ENCODE data around the gene ATP10D. TPM values are rescaled to one million over a fixed set of nuclear protein-coding genes. Genes with fewer than 3 reads are reported as not detected.
A peak's percentile ranks its signal among the peaks of the same experiment; 100 is the strongest.

The ATP10D gene
- 14.9 and 16.2 TPM in 2 replicates for total RNA-seq

DNA sequence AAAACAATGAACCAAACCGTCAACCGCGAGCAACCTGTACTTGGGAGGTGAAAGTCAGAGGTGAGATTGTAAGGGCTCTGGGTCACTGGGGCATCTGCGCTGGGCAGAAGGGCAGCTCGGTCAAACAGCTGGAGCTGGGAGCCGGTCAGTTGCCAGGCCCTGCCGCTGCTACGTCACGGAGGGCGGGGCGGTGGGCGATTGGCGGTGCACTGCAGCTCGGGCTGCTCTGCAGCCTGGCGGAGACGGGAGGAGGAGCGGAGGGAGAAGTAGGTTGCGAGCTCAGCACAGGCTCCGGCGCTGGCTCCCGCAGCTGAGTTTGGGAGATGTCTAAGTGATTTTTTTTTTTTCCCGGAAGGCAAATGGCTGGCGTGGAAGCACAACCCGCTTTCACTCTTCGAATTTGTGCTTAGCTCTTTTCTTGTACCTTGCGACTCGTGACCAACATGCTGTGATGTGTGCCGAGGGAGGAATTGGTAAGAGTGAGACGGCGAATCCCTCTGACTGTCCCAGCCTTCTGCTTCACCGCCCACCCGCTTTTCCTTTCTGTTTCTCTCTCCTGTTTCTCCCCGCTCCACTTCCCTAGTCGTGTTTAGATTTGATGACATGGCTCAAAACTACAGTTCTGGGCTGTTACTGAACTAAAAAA is at the start of gene ATP10D:
Gene ATP10D, plus strand, starts transcription at position 229 of the 646 bp plus-strand sequence. CDS start 27,266 bp downstream, outside the sequence.
- no peak for DNase-seq (ENCODE audit: extremely low read depth, low read depth, low spot score)

DNA sequence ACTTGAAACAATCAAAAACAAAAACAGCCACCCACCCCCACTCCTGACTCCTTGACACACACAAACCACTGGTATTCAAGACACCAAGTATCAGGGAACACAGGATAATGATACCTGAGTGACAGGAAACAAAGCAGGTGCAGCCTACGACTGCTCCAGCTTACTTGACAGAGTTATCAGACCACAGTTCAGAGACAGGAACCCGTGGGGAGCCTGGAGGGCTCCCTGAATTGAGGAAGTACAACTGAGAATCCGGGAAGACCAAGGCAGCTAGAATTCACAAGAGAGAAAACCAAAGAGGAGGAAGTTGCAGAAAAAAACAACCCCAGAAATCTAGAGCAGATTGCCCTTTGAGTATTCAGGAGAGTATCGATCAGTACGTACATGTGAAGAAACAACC is 42.1 kb upstream of the ATP10D start:
- no peak for DNase-seq (ENCODE audit: extremely low read depth, low read depth, low spot score)

DNA sequence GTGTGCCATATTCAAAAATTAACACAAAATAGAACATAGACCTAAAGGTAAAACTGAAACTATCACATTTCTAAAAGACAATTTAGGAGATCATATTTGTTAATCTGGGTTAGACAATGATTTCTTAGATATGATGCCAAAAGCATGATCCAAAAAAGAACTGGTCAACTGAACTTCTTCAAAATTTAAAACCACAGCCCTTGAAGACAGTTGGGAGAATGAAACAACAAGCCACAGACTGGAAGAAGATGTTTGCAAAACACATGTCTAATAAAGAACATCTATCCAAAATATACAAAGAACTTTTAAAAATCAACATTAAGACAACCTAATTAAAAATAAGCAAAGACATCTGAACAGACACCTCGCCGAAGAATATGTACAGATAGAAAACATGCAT is 41.0 kb upstream of the ATP10D start:
- no peak for DNase-seq (ENCODE audit: extremely low read depth, low read depth, low spot score)

DNA sequence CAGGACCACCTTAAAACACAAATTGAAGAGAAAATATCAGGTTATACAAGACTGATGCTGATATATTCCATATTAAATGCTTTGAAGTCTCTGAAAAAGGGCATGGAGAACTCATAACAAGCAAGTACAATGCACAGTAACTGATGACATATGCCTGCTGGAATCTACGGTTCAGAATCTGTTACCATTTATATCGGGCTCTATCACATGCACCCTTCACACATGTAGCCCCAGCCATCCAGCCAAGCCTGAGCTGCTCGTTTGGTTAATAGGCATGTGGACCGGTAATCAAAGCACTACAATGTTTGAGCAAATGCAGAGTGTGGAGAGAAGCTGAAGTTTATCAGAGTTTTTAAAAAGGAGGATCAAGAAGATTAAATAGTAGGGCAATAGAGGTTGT is 33.4 kb upstream of the ATP10D start:
- DNase-seq (ENCODE audit: extremely low read depth, low read depth, low spot score) = no peak

DNA sequence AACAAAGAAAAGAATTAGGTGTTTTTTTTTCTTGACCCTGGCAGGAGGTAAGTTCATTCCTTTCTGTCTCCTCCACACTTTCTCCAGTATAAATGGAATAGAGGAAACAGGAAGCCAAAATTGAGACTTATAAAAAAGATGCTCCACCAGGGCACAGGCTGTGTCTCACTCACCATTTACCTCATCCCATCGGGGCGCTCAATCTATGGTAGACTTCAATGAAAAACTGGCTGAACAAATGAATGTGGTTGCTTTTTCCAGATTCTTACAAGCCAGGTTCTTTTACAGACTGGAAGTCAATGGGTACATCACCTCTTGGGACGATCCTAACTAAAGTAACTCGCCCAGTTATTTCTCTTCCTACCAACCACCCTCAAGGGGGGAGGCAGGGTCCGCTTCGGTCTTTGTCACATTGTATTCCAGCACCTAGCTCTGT is 22.3 kb upstream of the ATP10D start:
- DNase-seq (ENCODE audit: extremely low read depth, low read depth, low spot score) = no peak

DNA sequence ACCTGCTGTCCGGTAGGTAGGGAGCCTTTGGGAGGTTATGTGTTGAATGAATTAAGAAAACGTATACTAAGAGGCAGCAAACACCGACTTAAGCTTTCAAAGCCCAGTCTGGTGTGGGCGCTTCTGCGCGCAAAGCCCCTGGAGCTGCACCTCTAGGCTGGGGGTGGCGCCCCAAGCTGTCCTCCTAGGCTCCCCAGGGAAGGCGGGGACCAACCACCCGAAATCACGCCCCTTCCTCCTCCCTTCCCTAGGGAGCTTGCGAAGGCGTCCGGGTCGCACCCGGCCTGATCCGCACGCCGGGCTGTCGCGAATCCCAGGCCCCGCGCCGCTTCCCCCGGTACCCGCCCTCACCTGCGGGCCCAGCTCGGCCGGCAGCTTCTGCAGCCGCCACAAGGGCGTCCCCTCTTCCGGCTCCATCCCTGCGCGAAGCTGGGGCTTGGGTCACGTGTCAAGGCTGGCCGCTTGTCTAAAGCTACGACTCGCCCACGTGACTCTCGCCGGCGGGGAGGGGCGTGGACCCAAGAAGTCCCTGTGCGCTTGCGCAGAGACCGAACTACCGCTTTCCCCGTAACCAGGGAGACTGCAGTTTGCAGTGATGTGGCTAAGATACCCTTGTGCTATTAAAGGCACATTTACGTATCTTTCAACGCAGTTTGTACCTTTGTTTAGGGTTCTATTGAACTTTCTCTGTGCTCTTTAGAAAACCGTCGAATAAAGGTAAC is 21.7 kb upstream of the ATP10D start, which contains the start of gene COMMD8:
Gene COMMD8, minus strand, starts transcription at position 468 of the 722 bp plus-strand sequence. Its CDS starts 51 bp downstream, at position 417.
- DNase-seq (ENCODE audit: extremely low read depth, low read depth, low spot score) = peak; percentile 85

DNA sequence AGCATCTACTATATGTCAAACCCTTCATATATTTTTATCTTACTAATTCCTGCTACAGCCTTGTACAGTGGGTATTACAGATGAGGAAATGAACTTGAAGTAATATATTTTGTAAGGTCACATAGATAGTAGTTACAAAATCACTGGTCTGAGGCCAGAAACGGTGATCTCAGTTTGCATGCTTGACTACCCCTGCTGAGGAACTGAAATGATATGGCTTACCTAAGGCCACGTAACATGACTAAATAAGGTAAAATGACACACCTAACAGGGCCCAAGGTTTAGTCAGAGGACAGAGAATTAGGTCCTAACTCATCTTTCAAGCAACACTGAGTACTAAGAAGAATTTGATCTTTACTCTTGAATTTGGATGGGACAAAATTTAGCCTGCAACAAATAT is 20.1 kb upstream of the ATP10D start:
- no peak for DNase-seq (ENCODE audit: extremely low read depth, low read depth, low spot score)

DNA sequence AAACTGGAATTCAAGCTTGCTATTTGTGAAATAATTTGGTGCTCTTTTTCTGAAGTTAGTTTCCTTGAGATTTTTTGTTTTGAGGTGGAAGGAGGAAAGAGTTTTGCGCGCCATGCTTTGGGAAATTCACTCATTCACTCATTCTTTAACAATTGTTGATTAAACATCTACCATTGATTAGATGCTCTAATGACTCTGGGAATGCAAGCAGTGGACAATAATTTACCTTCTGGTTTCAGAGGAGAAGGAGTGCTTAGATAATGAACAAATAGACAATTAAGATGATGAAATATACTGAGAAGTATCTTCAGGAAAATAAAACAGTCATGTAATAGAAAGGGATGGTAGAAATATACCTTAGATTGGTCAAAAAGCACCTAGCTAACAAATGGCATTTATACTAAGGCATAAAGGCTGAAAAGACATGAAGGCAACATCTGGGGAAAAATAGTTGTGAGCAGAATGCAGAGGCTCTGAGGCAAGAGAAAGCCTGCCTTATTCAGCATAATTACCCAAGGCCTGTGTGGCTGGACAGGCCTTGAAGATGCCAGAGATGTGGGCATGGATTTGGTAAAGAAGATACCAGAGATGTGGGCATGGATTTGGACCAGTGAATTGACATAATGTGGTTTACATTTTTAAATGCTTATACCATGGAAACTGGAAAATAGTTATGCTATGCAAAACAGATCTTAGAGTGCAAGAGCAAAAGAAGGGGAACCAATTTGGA is 18.9 kb upstream of the ATP10D start:
- DNase-seq (ENCODE audit: extremely low read depth, low read depth, low spot score) = no peak

DNA sequence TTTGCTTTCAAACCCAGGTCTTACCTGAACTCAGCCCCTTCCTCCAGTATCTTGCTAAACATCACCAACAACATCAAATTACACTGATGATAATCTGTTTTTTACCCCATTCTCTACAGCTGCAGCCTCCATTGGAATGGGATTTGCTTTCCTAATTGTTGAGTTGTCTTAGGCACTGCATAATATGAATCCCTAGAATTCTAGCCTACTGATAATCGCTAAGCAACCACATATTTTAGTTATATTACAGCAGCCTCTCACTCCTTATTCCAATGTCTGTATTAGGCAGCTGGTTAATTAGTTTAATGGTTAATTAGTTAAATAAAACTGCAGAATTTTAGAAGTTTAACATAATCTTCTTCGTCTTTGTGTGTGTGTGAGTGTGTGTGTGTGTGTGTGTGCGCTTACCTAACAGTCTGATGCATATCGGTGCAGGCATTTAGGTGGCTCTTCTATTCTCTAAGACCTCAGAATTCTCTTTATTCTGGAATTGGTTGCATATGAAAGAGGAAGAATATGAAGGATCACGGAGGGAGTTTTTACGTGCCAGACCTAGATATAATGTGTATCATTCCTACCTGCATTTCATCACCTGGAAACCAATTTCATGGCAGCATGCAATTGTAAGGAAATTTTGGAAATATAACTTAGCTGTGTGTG is 16.2 kb upstream of the ATP10D start:
- no peak for DNase-seq (ENCODE audit: extremely low read depth, low read depth, low spot score)

DNA sequence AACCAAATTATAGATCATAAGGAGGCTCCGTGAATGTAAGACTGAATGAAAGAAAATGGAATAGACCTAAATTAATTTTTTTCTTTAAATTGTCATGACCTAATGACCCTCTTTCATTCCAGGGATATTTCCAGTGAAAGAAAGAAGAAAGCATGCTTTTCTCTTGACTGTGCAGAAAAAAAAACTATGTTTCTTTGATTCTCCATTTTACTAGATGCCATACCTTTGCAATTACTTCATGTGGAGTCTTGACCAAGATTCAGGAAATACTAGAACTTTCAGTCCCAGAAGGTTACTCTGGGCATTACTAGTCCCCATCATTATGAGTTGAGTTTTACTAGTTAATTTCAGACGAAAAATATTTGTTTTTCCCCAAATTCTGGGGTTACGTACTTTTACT is 15.1 kb upstream of the ATP10D start:
- DNase-seq (ENCODE audit: extremely low read depth, low read depth, low spot score) = no peak

DNA sequence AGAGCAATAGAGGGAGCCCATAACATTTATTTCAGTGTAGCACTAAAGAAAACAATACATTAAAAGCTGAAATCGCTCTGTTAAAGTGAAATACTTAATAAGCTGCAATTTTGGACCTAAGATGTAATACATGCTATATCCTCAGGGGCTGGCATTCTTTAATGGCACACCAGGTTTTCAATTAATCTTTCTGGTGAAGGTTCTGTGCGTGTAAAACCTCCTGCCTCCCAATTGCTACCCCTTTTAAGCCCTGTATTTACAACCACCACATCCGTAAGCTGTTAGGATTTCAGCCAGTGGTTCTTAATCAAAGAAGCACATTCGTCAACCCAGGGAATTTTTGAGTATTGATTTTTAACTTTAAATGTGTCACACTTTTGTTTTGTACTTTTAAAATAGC is 14.0 kb upstream of the ATP10D start:
- no peak for DNase-seq (ENCODE audit: extremely low read depth, low read depth, low spot score)

DNA sequence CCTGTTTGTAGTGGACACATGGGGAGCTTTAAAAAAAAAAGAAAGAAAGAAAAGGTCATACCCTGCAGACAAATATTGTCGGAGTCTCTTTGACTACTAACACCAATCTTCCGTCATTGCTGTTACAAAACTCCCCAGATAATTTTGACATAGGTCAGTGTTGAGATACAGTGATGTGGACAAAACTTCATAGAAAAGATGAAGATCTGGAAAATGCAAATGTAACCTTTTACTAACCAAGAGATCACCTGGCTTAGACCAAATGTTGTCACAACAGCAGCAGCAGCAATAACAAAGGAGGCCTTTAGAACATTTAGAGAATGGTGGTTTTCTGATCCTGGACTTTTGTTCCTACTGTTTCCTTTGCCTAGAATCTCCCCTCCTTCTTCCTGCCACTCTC is 13.5 kb upstream of the ATP10D start:
- DNase-seq (ENCODE audit: extremely low read depth, low read depth, low spot score) = no peak

DNA sequence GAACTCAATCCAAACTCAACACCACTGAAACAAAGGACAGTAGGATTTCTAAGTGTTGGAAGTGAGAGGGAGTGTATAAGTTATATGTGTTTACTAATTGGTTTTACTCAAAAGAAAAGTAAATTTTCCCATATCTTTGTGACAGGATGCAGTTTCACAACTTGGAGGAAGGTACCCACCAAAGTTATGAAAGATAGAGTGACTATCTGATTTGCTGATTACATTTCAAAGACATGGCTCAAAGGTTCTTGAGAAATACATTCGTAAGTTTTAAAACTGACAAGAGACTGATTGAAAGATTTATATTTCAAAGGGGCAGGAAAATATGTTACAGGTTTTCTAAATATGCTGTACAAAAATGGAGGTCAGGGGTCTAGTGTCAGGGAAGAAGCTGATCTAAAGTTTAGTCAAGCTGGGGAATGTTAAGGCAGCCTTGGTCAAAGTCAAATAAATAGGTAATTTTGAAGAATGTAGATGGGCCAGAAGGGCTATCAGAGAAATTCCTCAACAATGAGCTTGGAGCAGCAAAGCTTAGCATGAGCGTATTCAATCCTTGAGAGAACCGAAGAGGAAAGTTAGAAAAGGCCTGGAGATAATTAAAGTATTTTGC is 11.8 kb upstream of the ATP10D start:
- DNase-seq (ENCODE audit: extremely low read depth, low read depth, low spot score) = no peak

DNA sequence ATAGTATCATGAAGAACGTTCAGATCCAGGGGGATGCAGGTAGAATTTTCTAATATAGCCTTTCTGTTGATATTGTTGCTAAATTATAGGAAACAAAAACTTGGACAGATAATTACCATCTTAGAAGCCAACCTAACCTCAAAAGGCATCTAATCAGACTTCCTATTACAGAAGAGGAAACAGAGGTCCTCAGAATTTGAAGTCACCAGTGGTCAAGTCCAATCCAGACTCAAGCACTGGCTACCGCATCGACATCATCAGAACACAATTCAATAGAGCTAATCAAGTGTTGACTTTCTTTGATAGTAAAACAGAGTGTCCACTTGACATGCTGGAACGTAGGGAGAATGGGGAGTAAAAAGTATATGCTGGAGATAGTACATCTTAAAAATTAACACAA is 10.3 kb upstream of the ATP10D start:
- DNase-seq (ENCODE audit: extremely low read depth, low read depth, low spot score) = no peak

DNA sequence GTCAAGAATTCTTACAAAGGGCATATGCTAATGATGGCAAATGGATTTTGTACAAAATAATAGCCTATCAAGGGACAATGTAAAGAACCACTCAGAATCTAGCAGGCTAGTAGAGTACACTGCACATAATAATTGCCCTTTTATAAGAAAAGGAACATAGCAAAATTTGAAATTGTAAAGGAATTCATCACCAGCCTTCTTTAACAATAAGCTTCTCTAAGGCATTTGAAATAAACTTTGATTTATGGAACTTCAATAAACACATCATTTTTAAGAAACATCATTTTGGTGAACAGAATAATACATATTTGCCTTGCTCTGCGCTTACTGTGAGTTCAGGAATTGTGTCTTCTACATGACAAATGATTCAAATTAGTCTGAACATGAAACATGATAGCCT is 9.7 kb upstream of the ATP10D start:
- no peak for DNase-seq (ENCODE audit: extremely low read depth, low read depth, low spot score)

DNA sequence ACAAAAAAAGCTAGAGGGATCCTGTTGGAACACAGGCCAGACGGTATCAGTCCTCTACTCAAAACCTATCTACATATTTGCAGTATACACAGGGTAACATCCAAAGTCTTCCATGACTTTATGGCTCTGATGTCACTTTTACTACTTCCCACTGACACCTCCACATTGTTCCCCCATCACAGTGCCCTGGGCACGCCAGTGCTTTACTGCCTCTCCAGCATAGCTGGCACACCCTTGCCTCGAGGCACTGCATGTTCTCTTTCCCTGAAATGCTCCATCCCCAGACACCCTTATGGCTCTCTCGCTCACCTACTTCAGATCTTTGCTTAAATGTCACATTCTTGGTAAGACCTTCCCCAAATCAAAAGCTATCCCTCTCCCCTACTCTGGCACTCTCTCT is 6.3 kb upstream of the ATP10D start:
- no peak for DNase-seq (ENCODE audit: extremely low read depth, low read depth, low spot score)

DNA sequence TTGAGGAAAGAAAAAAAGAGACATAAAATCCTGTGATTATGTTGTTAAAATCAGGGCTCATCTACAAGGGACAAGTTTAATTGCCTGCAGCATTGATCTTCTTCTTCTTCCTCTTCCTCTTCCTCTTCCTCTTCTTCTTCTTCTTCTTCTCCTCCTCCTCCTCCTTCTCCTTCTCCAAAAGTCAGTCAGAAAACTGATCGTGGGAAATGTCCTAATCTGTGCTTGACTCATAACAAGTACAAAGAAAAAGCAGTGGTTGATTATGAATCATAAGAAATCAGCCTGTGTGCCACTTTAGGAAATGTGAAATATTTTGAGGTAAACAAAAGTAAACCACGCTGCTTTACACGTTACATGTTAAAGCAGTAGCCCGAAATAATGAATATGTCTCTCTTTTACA is 2.7 kb upstream of the ATP10D start:
- no peak for DNase-seq (ENCODE audit: extremely low read depth, low read depth, low spot score)

DNA sequence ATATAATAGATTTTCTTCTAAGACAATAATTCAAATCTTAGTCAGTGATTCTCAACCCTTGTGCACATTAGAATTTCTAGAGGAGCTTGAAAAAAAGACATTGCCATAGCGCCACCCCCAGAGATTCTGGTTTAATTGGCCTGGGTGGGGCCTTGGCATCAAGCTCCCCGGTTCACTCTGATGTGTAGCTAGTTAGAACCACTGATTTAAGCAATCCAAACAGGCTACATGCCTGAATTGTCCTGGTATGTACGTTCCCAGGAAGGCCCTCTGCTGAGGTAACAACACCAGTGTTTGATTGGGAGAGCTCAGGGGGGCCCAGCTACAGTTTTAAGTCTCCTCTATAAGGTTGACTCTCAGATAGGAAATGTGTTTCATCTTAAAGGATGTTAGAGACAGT is 1.3 kb upstream of the ATP10D start:
- no peak for DNase-seq (ENCODE audit: extremely low read depth, low read depth, low spot score)

DNA sequence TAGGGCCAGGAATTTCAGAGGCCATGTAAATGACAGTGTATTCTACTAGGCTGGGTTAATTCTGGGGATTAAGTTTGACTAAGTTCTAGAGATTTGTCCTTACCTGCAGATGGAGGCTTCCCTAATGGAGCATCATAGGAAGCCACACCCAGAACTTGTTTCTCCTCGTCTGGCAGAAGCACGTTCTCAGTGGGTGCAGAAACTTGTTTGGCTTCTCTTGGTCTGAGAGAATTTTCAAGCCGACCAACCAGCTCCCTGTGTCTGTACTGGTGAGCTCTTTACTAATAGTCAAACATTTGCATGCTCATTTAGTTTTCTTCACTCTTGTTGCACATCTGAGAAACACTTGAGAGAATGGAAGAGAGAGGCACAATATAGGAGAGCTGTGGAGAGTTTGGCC is 907 bp upstream of the ATP10D start:
- no peak for DNase-seq (ENCODE audit: extremely low read depth, low read depth, low spot score)

DNA sequence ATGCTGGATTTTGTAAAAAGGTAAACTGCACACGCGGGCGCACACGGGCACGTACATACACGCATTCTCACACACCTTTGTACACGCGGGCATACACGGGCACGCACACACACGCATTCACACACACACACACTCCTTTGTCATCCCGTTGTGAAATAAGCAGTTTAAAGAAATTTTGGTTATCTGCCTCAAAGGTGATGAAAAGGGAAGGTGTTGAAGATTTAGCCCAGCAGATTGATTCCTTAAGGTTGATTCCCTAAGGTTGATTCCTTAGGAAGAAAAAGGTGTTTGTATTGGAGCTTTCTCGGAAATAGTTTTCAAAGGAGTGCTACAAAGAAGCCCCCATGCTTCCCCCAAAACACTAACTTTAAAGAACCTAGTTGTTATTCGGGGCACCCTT is 693 bp downstream of the ATP10D start:
- DNase-seq (ENCODE audit: extremely low read depth, low read depth, low spot score) = no peak

DNA sequence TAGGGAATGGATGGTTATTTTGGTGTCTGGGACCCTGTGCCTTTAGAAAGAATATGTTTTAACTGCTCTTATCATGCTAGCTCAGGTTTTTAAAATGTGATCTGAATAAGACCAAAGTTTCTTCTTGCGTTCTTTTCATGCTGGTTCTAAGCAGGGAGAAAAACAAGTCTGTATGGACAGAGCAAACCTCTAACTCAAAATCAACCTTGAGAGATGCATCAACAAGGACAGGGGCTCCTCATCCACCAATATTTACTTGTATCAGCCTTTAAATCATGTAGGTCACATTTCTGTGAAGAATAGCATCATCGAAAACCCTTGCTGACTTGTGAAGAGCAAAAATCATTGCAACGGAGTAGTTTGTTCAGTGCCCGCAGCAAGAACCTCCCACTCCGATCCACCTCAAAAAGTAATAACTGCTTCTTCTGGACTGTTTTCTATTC is 1.2 kb downstream of the ATP10D start:
- DNase-seq (ENCODE audit: extremely low read depth, low read depth, low spot score) = no peak

All from glomerular endothelial cell (primary cell).